ENCODE data around the gene BCAR1.

The BCAR1 gene

DNA sequence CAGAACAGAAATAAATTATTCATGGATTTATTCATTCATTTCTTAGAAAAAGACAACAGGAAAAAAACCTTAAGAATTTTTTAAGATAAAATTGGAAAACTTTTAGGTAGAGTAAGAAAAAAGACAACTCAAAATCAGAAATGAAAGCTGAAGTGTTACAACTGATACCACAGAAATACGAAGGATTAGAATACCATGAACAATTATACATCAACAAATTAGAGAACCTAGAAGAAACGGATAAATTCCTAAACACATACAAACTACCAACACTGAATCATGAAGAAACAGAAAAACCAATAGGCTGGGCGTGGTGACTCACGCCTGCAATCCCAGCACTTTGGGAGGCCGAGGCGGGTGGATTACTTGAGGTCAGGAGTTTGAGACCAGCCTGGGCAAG lies 72.2 kb downstream of the BCAR1 start:
- in situ Hi-C loops (cut with HindIII; ENCODE audit: low sequenced_read_pairs), result loop anchor here (25.0 kb wide), 2 partner anchors 208 to 583 kb away; no protein-coding TSS in a partner anchor
